ENCODE measurements around the gene CELF2.

DNA sequence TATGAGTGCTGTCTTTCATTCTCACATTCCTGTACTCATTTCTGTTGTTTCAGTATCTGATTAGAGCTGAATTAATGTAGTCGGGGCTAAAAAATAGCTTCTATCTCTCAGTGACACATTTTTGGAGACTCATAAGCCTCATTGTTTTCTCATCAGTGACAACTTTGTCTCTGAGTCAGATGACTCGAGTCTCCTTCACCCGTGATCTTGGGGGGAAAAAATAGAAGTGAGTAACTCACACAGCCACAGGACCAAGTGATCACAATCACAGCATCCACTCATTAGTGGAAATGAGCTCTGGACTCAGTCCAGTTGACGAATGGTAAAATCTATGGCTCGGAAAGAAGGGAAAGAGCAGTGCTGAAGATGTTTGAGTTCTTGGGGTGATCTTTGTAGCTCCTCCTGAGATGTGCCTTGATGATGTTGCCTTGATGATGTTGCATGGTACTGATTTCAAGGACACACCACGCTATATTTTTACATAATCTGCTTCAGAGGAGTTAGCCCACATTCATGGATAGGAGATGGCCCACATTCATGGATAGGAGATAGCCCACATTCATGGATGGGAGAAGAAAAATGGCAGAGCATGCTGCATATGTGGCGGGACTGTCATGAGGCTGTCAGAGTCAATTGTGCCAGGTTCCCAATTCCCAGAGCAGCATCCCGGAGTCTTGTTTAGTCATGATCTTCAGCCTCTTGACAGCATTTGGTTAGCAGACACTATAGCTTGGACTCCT lies 214.7 kb downstream of the CELF2 start:
- TF ChIP-seq CTCF (IDR thresholded peaks at IDR 0.05) (no peak), EP300 (IDR thresholded peaks at IDR 0.05) (no peak), POLR2A (IDR thresholded peaks at IDR 0.05) (no peak), POLR2AphosphoS5 (IDR thresholded peaks at IDR 0.05) (no peak)
